Vagina (tissue), 2 donors: ENCODE measurements around the gene PRR14. TPM values are rescaled to one million over a fixed set of nuclear protein-coding genes. Genes with fewer than 3 reads are reported as not detected.

Source experiments
- DNase-seq, 2 donors: peaks; one replicate each; pipeline ENCODE4 v3.0.0-alpha.2; 2017; ENCODE audit errors: extremely low spot score in 2 of 2
- H3K27ac ChIP-seq: fragments of 200-600 bp; sonication (generic); one replicate; pipeline ENCODE4 v1.5.1; 2019
- H3K27me3 ChIP-seq: fragments of 200-600 bp; sonication (generic); one replicate; pipeline ENCODE4 v1.5.1; 2019
- H3K36me3 ChIP-seq, 2 donors: fragments of 200-600 bp; sonication (generic); one replicate each; pipeline ENCODE4 v1.5.1; 2017 to 2019
- H3K4me1 ChIP-seq: fragments of 200-600 bp; sonication (generic); one replicate; pipeline ENCODE4 v1.5.1; 2019
- H3K4me3 ChIP-seq, 2 donors: fragments of 200-600 bp; sonication (generic); 1 replicate in 1 of 2; 2 replicates in 1 of 2; pipeline ENCODE4 v1.5.1; 2016 to 2019
- H3K9me3 ChIP-seq: fragments of 200-600 bp; sonication (generic); one replicate; pipeline ENCODE4 v1.5.1; 2019
- CTCF ChIP-seq, 3 experiments: fragments of 450-650 bp in 2 of 3; fragments of 200-600 bp in 1 of 3; sonication (generic) in 1 of 3; IDR thresholded peaks; one replicate each; pipeline ENCODE4 v1.5.1; 2017 to 2019; ENCODE audit warnings: antibody characterized with exemption in 3 of 3, mild to moderate bottlenecking in 2 of 3, moderate library complexity in 2 of 3
- POLR2A ChIP-seq, 2 donors: fragments of 450-650 bp; IDR thresholded peaks; one replicate each; pipeline ENCODE4 v1.6.1; 2017; ENCODE audit warnings: antibody characterized with exemption in 2 of 2, mild to moderate bottlenecking in 2 of 2, moderate library complexity in 2 of 2
- POLR2AphosphoS5 ChIP-seq, 2 donors: sonication (generic); formaldehyde crosslinking; IDR thresholded peaks; one replicate each; pipeline ENCODE4 v1.9.0; 2017; ENCODE audit warnings: antibody characterized with exemption in 2 of 2, mild to moderate bottlenecking in 2 of 2, low read depth in 1 of 2; ENCODE audit not compliant: insufficient read depth in 1 of 2
- intact Hi-C: fragments of 100-400 bp; cut with DNase I; formaldehyde crosslinking; loops from one replicate; pipeline ENCODE4 v1.15.1; 2023
- total RNA-seq: library from RNA; depleted of rRNA; stranded (reverse); fragments of >200 nt; gene quantifications from one replicate; pipeline ENCODE4 v1.2.3, GENCODE V29; 2016

Gene PRR14
- total RNA-seq, 1 donor from 2014 or later = 60.4 TPM

DNA sequence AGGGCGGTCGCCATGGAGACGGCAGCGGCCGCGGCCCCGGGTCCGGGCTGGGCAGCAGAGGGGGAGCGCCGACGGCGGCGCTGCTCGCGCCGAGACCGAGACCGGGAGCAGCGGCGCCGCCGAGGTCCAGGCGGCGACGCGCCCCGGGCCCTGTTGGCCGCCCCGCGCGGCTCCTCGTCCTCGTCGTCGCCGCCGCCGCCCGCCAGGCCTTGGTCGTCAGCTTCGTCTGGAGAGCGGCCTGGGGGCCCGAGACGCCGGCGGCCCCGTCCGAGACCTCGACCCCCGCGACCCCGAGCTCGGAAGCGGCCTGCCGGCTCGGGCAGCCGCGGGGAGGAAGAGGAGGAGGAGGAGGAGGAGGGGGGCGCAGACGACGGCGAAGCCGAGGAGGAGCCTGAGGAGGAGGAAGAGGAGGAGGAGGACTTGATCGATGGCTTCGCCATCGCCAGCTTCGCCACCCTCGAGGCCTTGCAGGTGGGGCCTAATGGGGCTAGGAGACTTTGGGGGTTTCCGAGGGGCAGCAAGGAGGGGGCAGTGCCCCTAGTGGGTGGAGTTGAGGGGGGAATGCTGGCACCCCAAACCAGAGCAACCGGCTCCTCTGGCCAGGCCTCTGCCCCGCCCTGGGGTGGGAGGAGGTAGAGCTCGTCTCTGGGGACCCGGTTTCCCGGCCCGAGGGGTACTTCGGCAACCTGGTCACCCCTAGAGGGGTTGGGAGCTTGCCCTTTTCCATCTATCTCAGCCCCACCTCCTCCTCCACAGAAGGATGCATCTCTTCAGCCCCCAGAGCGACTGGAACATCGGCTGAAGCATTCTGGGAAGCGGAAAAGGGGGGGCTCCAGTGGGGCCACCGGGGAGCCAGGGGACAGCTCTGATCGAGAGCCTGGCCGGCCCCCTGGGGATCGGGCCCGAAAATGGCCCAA lies 9.0 kb downstream of the PRR14 start:
- Histone ChIP-seq H3K36me3 (peaks cover 0 to 55% of the 10 kb centered on the region in 2 donors), H3K9me3 (no peaks in the 10 kb centered on the region), H3K4me3 (peak overlapping the region; percentile 83 to 88), H3K4me1 (peaks cover 61% of the 10 kb centered on the region), H3K27me3 (no peaks in the 10 kb centered on the region), H3K27ac (peak overlapping the region; percentile 99)
- intact Hi-C loops = loop anchor here (2.0 to 5.0 kb wide), 2 partner anchors 39 to 87 kb away; partner anchors contain the start of genes SRCAP and ZNF688
- DNase-seq = no peak
- TF ChIP-seq POLR2A (IDR thresholded peaks at IDR 0.05) = no peak
- peak in 1 of 2 donors; percentile 53 for TF ChIP-seq POLR2AphosphoS5 (IDR thresholded peaks at IDR 0.05; ENCODE audit: insufficient read depth in 1 of 2, low read depth in 1 of 2)

DNA sequence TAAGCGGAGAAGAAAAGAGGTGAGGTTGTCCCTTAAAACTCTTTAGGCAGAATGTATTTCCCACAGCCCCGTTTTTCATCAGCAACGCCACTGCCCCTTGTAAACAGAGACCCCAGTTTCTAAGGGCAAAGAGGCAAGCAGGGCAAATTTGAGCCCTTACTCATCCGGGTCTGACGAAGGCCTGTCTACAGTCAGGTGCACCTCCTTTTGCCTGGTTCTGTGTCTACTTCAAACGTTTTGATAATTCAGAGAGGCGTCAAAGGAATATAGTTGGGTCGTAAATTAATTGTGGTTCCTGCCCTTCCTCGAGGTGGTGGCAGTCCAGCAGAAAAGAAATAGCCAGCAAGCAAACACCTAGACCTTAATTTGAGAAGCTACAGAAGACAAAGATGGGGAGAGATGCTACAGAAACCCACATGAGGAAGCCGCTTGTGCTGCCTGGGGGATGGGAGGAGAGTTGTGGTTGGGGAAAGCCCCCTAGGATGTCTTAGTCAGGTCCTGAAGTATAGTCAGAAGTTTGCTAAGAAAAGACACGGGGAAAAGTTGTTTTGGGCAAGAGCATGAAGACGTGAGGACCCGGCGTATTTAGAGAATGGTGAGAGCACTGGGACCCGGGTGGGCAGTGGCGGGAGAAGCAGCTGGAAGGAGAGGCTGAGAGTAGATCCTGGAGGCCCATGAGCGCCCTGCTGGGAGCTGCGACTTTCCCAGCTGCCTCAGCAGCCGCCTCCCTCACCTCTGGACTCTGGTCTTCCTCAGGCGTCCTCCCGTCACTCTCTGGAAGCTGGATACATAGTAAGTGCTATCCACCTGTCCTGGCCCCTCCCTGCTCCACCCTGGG lies 9.9 kb downstream of the PRR14 start:
- peaks cover 65% of the 10 kb centered on the region for H3K4me1 ChIP-seq
- H3K27ac ChIP-seq = peak overlapping the region; percentile 99
- H3K27me3 ChIP-seq = no peaks in the 10 kb centered on the region
- no peaks in the 10 kb centered on the region for H3K9me3 ChIP-seq
- no peak for DNase-seq
- H3K36me3 ChIP-seq = peaks cover 0 to 55% of the 10 kb centered on the region in 2 donors
- H3K4me3 ChIP-seq = peak overlapping the region; percentile 83 to 88
- no peak for TF ChIP-seq POLR2A (IDR thresholded peaks at IDR 0.05)
- TF ChIP-seq CTCF (IDR thresholded peaks at IDR 0.05) = no peak
- TF ChIP-seq POLR2AphosphoS5 (IDR thresholded peaks at IDR 0.05; ENCODE audit: insufficient read depth in 1 of 2, low read depth in 1 of 2) = no peak
- intact Hi-C loops = no loop called here

DNA sequence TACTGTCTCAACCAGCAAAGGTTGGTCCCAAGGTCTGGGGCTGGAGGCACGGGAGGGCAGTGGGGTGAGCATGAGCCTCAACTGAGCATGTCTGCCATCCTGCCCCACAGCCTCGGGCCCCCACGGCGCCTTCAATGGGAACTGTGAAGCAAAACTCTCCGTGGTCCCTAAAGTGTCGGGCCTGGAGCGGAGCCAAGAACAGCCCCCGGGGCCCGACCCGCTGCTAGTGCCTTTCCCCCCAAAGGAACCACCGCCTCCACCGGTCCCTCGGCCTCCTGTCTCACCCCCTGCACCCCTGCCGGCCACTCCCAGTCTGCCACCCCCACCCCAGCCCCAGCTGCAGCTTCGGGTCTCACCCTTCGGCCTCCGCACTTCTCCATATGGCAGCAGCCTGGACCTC lies 11.7 kb downstream of the PRR14 start:
- no peak for DNase-seq
- Histone ChIP-seq H3K4me3 (no peak overlapping the region), H3K36me3 (peaks cover 4 to 67% of the 10 kb centered on the region in 2 donors), H3K4me1 (peaks cover 57% of the 10 kb centered on the region), H3K27ac (no peak overlapping the region), H3K9me3 (no peaks in the 10 kb centered on the region), H3K27me3 (no peaks in the 10 kb centered on the region)
- intact Hi-C loops = no loop called here
- TF ChIP-seq POLR2A (IDR thresholded peaks at IDR 0.05) = no peak
- no peak for TF ChIP-seq CTCF (IDR thresholded peaks at IDR 0.05)
- no peak for TF ChIP-seq POLR2AphosphoS5 (IDR thresholded peaks at IDR 0.05; ENCODE audit: insufficient read depth in 1 of 2, low read depth in 1 of 2)

- TF ChIP-seq POLR2A (IDR thresholded peaks at IDR 0.05) = no peak
- TF ChIP-seq CTCF (IDR thresholded peaks at IDR 0.05) = no peak
- no peak for TF ChIP-seq POLR2AphosphoS5 (IDR thresholded peaks at IDR 0.05; ENCODE audit: insufficient read depth in 1 of 2, low read depth in 1 of 2)
These were observed 12.3 kb downstream of the PRR14 start for GRCh38 chr16:30663038-30663437.

DNA sequence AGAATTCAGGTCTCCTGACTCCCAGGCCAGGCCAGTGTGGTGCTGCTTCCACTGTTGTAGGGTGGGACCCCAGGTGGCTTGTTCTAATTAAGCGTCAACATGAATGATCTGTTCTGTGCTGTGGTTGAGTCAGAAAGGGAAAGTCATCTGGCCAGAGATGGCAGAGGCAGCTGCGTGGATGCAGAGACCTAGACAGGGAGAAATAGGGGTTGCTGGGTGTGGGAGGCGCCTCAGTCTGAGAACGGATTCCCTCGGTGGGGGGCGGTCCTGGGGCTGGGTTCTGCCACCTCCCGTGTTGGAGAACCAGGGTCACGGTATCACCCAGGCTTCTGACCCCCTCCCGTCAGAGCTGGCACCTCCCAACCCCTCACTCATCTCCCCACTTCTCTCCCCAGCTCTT lies 13.1 kb downstream of the PRR14 start:
- peaks cover 4 to 81% of the 10 kb centered on the region in 2 donors for H3K36me3 ChIP-seq
- no peak for DNase-seq
- H3K27ac ChIP-seq = no peak overlapping the region
- H3K27me3 ChIP-seq = no peaks in the 10 kb centered on the region
- TF ChIP-seq POLR2A (IDR thresholded peaks at IDR 0.05) (no peak), POLR2AphosphoS5 (IDR thresholded peaks at IDR 0.05; ENCODE audit: insufficient read depth in 1 of 2, low read depth in 1 of 2) (no peak), CTCF (IDR thresholded peaks at IDR 0.05) (no peak)
- intact Hi-C loops = no loop called here
- H3K9me3 ChIP-seq = no peaks in the 10 kb centered on the region
- peaks cover 55% of the 10 kb centered on the region for H3K4me1 ChIP-seq
- no peak overlapping the region for H3K4me3 ChIP-seq

More at GRCh38 chr16:30663038-30663437, 12.3 kb downstream of the PRR14 start:
- H3K4me1 ChIP-seq = peaks cover 55% of the 10 kb centered on the region
- DNase-seq = no peak
- H3K27me3 ChIP-seq = no peaks in the 10 kb centered on the region
- H3K4me3 ChIP-seq = no peak overlapping the region
- intact Hi-C loops = no loop called here
- no peaks in the 10 kb centered on the region for H3K9me3 ChIP-seq
- H3K36me3 ChIP-seq = peaks cover 4 to 73% of the 10 kb centered on the region in 2 donors
- no peak overlapping the region for H3K27ac ChIP-seq
